WI38 (cell line): ENCODE measurements around the gene PNRC1.

Experiments
- H3K4me3 ChIP-seq: 2 replicates; pipeline ENCODE4 v1.5.1; 2011; ENCODE audit warnings: low read depth, mild to moderate bottlenecking, control low read depth, low read length
- CTCF ChIP-seq: IDR thresholded peaks from 2 replicates; pipeline ENCODE4 v1.5.1; 2012; ENCODE audit warnings: low read depth, mild to moderate bottlenecking, control low read depth, low read length

Gene PNRC1

GRCh38 chr6:89066940-89067646, 13.5 kb upstream of the PNRC1 start:
- no peak for TF ChIP-seq CTCF
- H3K4me3 ChIP-seq, result no peak overlapping the region

- no peak overlapping the region for H3K4me3 ChIP-seq
- no peak for TF ChIP-seq CTCF
Measured at GRCh38 chr6:89067796-89068195, 12.8 kb upstream of the PNRC1 start.

- H3K4me3 ChIP-seq, result no peak overlapping the region
- no peak for TF ChIP-seq CTCF
Measured at GRCh38 chr6:89068695-89069094, 11.9 kb upstream of the PNRC1 start.

GRCh38 chr6:89069536-89070163, 10.9 kb upstream of the PNRC1 start:
- no peak for TF ChIP-seq CTCF
- no peak overlapping the region for H3K4me3 ChIP-seq

GRCh38 chr6:89071036-89071435, 9.5 kb upstream of the PNRC1 start:
- no peak overlapping the region for H3K4me3 ChIP-seq
- no peak for TF ChIP-seq CTCF

- TF ChIP-seq CTCF, result no peak
- no peak overlapping the region for H3K4me3 ChIP-seq
Measured at GRCh38 chr6:89073014-89073620, 7.4 kb upstream of the PNRC1 start.

- no peak overlapping the region for H3K4me3 ChIP-seq
Measured at GRCh38 chr6:89073840-89074239, 6.7 kb upstream of the PNRC1 start.

More at GRCh38 chr6:89073840-89074239, 6.7 kb upstream of the PNRC1 start:
- no peak for TF ChIP-seq CTCF
